ENCODE results near the gene WNT5A. TPM values are rescaled to one million over a fixed set of nuclear protein-coding genes. Genes with fewer than 3 reads are reported as not detected.

The WNT5A gene
- total RNA-seq, 1 experiment from 2014 or later, result 0.15 TPM

DNA sequence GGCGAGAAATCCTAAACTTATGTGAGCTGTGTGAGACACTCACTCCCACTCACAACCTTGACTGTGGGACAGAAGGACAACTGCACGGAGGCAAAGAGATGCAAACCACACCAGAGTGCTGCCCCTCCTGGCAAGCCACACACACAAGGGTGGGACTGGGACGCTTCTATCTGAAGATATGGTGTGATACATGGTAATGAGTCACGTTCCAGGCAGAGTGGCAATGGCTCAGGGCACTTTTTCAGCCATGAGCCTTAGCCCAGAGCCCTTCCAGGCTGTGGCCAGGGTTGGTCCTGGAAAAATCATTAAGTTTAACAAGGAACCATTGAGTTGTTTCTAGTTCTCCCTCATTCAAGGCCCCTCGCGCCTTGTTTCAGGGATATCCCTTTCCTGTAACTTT, 56.1 kb downstream of the WNT5A start:
- intact Hi-C loops (cut with micrococcal nuclease), result no loop called here
- no peaks in the 10 kb centered on the region for H4K20me1 ChIP-seq (ENCODE audit: insufficient read depth)
- TF ChIP-seq RAD21 (IDR thresholded peaks at IDR 0.05; ENCODE audit: low read depth) (no peak), JUND (IDR thresholded peaks at IDR 0.05) (no peak), SP1 (IDR thresholded peaks at IDR 0.05; ENCODE audit: low read depth) (no peak), EGR1 (IDR thresholded peaks at IDR 0.05; ENCODE audit: low read depth) (no peak), ELF1 (IDR thresholded peaks at IDR 0.05; ENCODE audit: borderline replicate concordance, low read depth) (no peak), EZH2 (IDR thresholded peaks at IDR 0.05) (no peak), POLR2A (IDR thresholded peaks at IDR 0.05; ENCODE audit: borderline replicate concordance, extremely low read depth, insufficient read depth, insufficient read length) (no peak), ZFX (IDR thresholded peaks at IDR 0.05) (no peak), SIN3A (IDR thresholded peaks at IDR 0.05; ENCODE audit: low read depth) (no peak), SRF (IDR thresholded peaks at IDR 0.05; ENCODE audit: low read depth) (no peak)
- TF ChIP-seq, protein P1, sequence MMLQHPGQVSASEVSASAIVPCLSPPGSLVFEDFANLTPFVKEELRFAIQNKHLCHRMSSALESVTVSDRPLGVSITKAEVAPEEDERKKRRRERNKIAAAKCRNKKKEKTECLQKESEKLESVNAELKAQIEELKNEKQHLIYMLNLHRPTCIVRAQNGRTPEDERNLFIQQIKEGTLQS (IDR thresholded peaks at IDR 0.05), result no peak
- TF ChIP-seq, protein P2, sequence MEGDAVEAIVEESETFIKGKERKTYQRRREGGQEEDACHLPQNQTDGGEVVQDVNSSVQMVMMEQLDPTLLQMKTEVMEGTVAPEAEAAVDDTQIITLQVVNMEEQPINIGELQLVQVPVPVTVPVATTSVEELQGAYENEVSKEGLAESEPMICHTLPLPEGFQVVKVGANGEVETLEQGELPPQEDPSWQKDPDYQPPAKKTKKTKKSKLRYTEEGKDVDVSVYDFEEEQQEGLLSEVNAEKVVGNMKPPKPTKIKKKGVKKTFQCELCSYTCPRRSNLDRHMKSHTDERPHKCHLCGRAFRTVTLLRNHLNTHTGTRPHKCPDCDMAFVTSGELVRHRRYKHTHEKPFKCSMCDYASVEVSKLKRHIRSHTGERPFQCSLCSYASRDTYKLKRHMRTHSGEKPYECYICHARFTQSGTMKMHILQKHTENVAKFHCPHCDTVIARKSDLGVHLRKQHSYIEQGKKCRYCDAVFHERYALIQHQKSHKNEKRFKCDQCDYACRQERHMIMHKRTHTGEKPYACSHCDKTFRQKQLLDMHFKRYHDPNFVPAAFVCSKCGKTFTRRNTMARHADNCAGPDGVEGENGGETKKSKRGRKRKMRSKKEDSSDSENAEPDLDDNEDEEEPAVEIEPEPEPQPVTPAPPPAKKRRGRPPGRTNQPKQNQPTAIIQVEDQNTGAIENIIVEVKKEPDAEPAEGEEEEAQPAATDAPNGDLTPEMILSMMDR (IDR thresholded peaks at IDR 0.05 in 2 of 3, conservative IDR thresholded peaks at IDR 0.05 in 1 of 3; ENCODE audit: borderline replicate concordance in 1 of 3, insufficient read depth in 1 of 3, low read depth in 2 of 3, low read length in 2 of 3), result no peak
- H3K9me2 ChIP-seq (ENCODE audit: insufficient read depth), result no peaks in the 10 kb centered on the region
- RAD21 ChIA-PET (ENCODE audit: low non-redundant PET in 1 of 2, low total read pairs in 2 of 2, uncharacterized antibody in 2 of 2, unreplicated experiment in 2 of 2), result no interaction called here
- H3K4me1 ChIP-seq (ENCODE audit: control insufficient read depth in 1 of 2, insufficient read depth in 2 of 2, low read length in 2 of 2), result no peaks in the 10 kb centered on the region
- POLR2A ChIA-PET, result no interaction called here
- CTCF ChIA-PET, result no interaction called here
- BruUV-seq (replicated peaks), result no TSS peak
- H3K4me2 ChIP-seq (ENCODE audit: low read length), result no peak overlapping the region
- 0 out of 4 replicates have a peak, but pooled peaks cover 0 to 8% of the 10 kb centered on the region in 2 experiments for H3K9me3 ChIP-seq (ENCODE audit: control insufficient read depth in 1 of 2, insufficient read depth in 1 of 2, low read depth in 1 of 2, low read length in 2 of 2)
- no peaks in the 10 kb centered on the region for H3K36me3 ChIP-seq (ENCODE audit: control insufficient read depth in 1 of 2, insufficient read depth in 2 of 2, low read length in 2 of 2)
- H3K79me2 ChIP-seq (ENCODE audit: insufficient read depth, low read length), result no peaks in the 10 kb centered on the region
- no peak overlapping the region for H3K9ac ChIP-seq (ENCODE audit: low read length)
- no peak overlapping the region for H2AFZ ChIP-seq (ENCODE audit: low read depth, low read length, poor library complexity, severe bottlenecking)
- no peaks in the 10 kb centered on the region for H3K27me3 ChIP-seq (ENCODE audit: insufficient read depth, low read length)
- H3K27ac ChIP-seq (ENCODE audit: low read depth, low read length), result no peak overlapping the region
- ATAC-seq (no peak), DNase-seq (ENCODE audit: low read depth, low spot score) (no peak)
- H3K4me3 ChIP-seq (replicated peaks in 1 of 2; ENCODE audit: low read depth in 1 of 2, low read length in 2 of 2), result no peak overlapping the region

All from HCT116 (cell line).